H9 (cell line): Measurements from ENCODE around the gene TRIM2. TPM values are rescaled to one million over a fixed set of nuclear protein-coding genes. Genes with fewer than 3 reads are reported as not detected.
A peak's percentile ranks its signal among the peaks of the same experiment; 100 is the strongest.

ENCODE experiments used
- DNase-seq: peaks from one replicate; pipeline ENCODE4 v3.0.0-alpha.2; 2017
- H2AFZ ChIP-seq: one replicate; pipeline ENCODE4 v1.6.1; 2013; ENCODE audit warnings: mild to moderate bottlenecking, low read length, control low read depth, moderate library complexity
- H2AK5ac ChIP-seq: 2 replicates; pipeline ENCODE4 v1.6.1; 2013; ENCODE audit warnings: low read length, control low read depth, mixed read lengths; ENCODE audit not compliant: insufficient read length
- H2BK120ac ChIP-seq: one replicate; pipeline ENCODE4 v1.6.1; 2013; ENCODE audit warnings: low read depth, mild to moderate bottlenecking, low read length, control low read depth, inconsistent platforms; ENCODE audit not compliant: poor library complexity, severe bottlenecking
- H2BK12ac ChIP-seq: 2 replicates; pipeline ENCODE4 v1.6.1; 2013; ENCODE audit warnings: low read length, control low read depth, mixed read lengths, low read depth; ENCODE audit not compliant: insufficient read length
- H2BK15ac ChIP-seq: 2 replicates; pipeline ENCODE4 v1.6.1; 2013; ENCODE audit warnings: low read depth, low read length, control low read depth
- H2BK20ac ChIP-seq: one replicate; pipeline ENCODE4 v1.6.1; 2013; ENCODE audit warnings: low read depth, mild to moderate bottlenecking, low read length, control low read depth, inconsistent platforms; ENCODE audit not compliant: poor library complexity, severe bottlenecking
- H2BK5ac ChIP-seq: 2 replicates; pipeline ENCODE4 v1.6.1; 2013; ENCODE audit warnings: low read length, control low read depth, mixed read lengths; ENCODE audit not compliant: insufficient read length
- H3K14ac ChIP-seq: 2 replicates; pipeline ENCODE4 v1.6.1; 2013; ENCODE audit warnings: low read length, control low read depth; ENCODE audit not compliant: insufficient read depth
- H3K18ac ChIP-seq: 2 replicates; pipeline ENCODE4 v1.6.1; 2013; ENCODE audit warnings: low read depth, mild to moderate bottlenecking, mixed read lengths, low read length, control low read depth; ENCODE audit not compliant: insufficient read length
- H3K23ac ChIP-seq: 2 replicates; pipeline ENCODE4 v1.6.1; 2013; ENCODE audit warnings: low read length, control low read depth, mixed read lengths, low read depth; ENCODE audit not compliant: insufficient read length
- H3K23me2 ChIP-seq: 2 replicates; pipeline ENCODE4 v1.6.1; 2013; ENCODE audit warnings: low read depth, mild to moderate bottlenecking, mixed read lengths, low read length, control low read depth; ENCODE audit not compliant: insufficient read length, poor library complexity, severe bottlenecking
- H3K27ac ChIP-seq: 2 replicates; pipeline ENCODE4 v1.5.1; 2013; ENCODE audit warnings: low read length, control low read depth, mixed read lengths, low read depth; ENCODE audit not compliant: insufficient read length
- H3K27me3 ChIP-seq: 2 replicates; pipeline ENCODE4 v1.6.1; 2013; ENCODE audit warnings: low read length, control low read depth, inconsistent platforms; ENCODE audit not compliant: insufficient read depth
- H3K4ac ChIP-seq: 2 replicates; pipeline ENCODE4 v1.6.1; 2013; ENCODE audit warnings: low read depth, mild to moderate bottlenecking, control low read depth, inconsistent platforms, low read length, moderate library complexity
- H3K4me1 ChIP-seq: 2 replicates; pipeline ENCODE4 v1.6.1; 2013; ENCODE audit warnings: low read length, control low read depth, inconsistent platforms; ENCODE audit not compliant: insufficient read depth
- H3K4me2 ChIP-seq: 2 replicates; pipeline ENCODE4 v1.6.1; 2013; ENCODE audit warnings: low read length, control low read depth, mixed read lengths; ENCODE audit not compliant: insufficient read length, insufficient read depth
- H3K56ac ChIP-seq: 2 replicates; pipeline ENCODE4 v1.6.1; 2013; ENCODE audit warnings: low read depth, mild to moderate bottlenecking, mixed read lengths, low read length, control low read depth; ENCODE audit not compliant: insufficient read length
- H3K79me1 ChIP-seq: 2 replicates; pipeline ENCODE4 v1.6.1; 2013; ENCODE audit warnings: low read depth, mild to moderate bottlenecking, moderate library complexity, low read length, control low read depth, inconsistent platforms; ENCODE audit not compliant: insufficient read depth, poor library complexity, severe bottlenecking
- H3K79me2 ChIP-seq: 2 replicates; pipeline ENCODE4 v1.6.1; 2013; ENCODE audit warnings: low read length, control low read depth, inconsistent platforms; ENCODE audit not compliant: insufficient read depth
- H3K9ac ChIP-seq: 2 replicates; pipeline ENCODE4 v1.6.1; 2013; ENCODE audit warnings: low read length, control low read depth, mixed read lengths; ENCODE audit not compliant: insufficient read length; ENCODE audit errors: extremely low read depth
- H3K9me3 ChIP-seq: one replicate; pipeline ENCODE4 v1.6.1; 2013; ENCODE audit warnings: low read depth, low read length, inconsistent platforms; ENCODE audit not compliant: control insufficient read depth
- H3T11ph ChIP-seq: one replicate; pipeline ENCODE4 v1.6.1; 2013; ENCODE audit warnings: mild to moderate bottlenecking, low read length, control low read depth, inconsistent platforms
- H4K20me1 ChIP-seq: one replicate; pipeline ENCODE4 v1.6.1; 2013; ENCODE audit not compliant: control insufficient read depth, insufficient read length, insufficient read depth
- H4K5ac ChIP-seq: 2 replicates; pipeline ENCODE4 v1.6.1; 2013; ENCODE audit warnings: low read depth, mild to moderate bottlenecking, mixed read lengths, low read length, control low read depth; ENCODE audit not compliant: insufficient read length
- H4K8ac ChIP-seq: replicated peaks from 2 replicates; pipeline ENCODE4 v1.6.1; 2013; ENCODE audit warnings: low read length, control low read depth, mixed read lengths, low read depth; ENCODE audit not compliant: insufficient read length
- H4K91ac ChIP-seq: 2 replicates; pipeline ENCODE4 v1.6.1; 2013; ENCODE audit warnings: low read depth, mild to moderate bottlenecking, moderate library complexity, mixed read lengths, low read length, control low read depth; ENCODE audit not compliant: insufficient read length
- H3K27ac Mint-ChIP-seq, 3 experiments: 2 replicates in 2 of 3; 3 replicates in 1 of 3; pipeline ENCODE4 v1.8.0; 2020 to 2021; ENCODE audit warnings: mixed read lengths in 3 of 3, mild to moderate bottlenecking in 1 of 3, moderate library complexity in 1 of 3
- H3K27me3 Mint-ChIP-seq: 2 replicates; pipeline ENCODE4 v1.8.0; 2021; ENCODE audit warnings: low read depth, mild to moderate bottlenecking, moderate library complexity, mixed read lengths
- H3K36me3 Mint-ChIP-seq, 3 experiments: 2 replicates in 2 of 3; 3 replicates in 1 of 3; pipeline ENCODE4 v1.8.0; 2020 to 2021; ENCODE audit warnings: low read depth in 3 of 3, mixed read lengths in 3 of 3; ENCODE audit not compliant: insufficient read depth in 1 of 3
- H3K4me1 Mint-ChIP-seq, 2 experiments: 2 replicates each; pipeline ENCODE4 v1.8.0; 2020; ENCODE audit warnings: mixed read lengths in 2 of 2
- H3K4me3 Mint-ChIP-seq, 2 experiments: 2 replicates in 1 of 2; 3 replicates in 1 of 2; pipeline ENCODE4 v1.8.0; 2020 to 2021; ENCODE audit warnings: mild to moderate bottlenecking in 2 of 2, mixed read lengths in 2 of 2, moderate library complexity in 1 of 2
- H3K9me3 Mint-ChIP-seq, 2 experiments: 2 replicates in 1 of 2; 3 replicates in 1 of 2; pipeline ENCODE4 v1.8.0; 2020; ENCODE audit warnings: mild to moderate bottlenecking in 2 of 2, mixed read lengths in 2 of 2, moderate library complexity in 1 of 2
- WGBS: extraction: QIAGEN DNeasy Blood & Tissue Kit; methylation state at CpG from one replicate; pipeline ENCODE4 v1.1.7; 2013; ENCODE audit warnings: missing lambda C conversion rate, low lambda C conversion rate, mixed read lengths; ENCODE audit not compliant: insufficient read length; ENCODE audit errors: extremely low coverage; 5-methylcytosine and 5-hydroxymethylcytosine counted together
- total RNA-seq: library from RNA; stranded (reverse); gene quantifications from 2 replicates; pipeline ENCODE4 v1.2.1, GENCODE V29; 2021
- TF ChIP-seq, protein P1 (sequence below): fragments of 200-600 bp; sonication (generic); conservative IDR thresholded peaks from 3 replicates; pipeline ENCODE4 v1.8.0; 2021; ENCODE audit warnings: antibody characterized with exemption, mild to moderate bottlenecking

TRIM2 gene
- total RNA-seq, 1 experiment from 2014 or later, result 28.9 TPM

- H3K56ac ChIP-seq, result no peak overlapping the region
- Mint-ChIP-seq H3K36me3 (peaks cover 54 to 84% (median 66%) of the 10 kb centered on the region in 3 experiments), H3K4me3 (no peak overlapping the region; a peak in 1 of 5 replicates), H3K4me1 (peaks cover 25 to 35% of the 10 kb centered on the region in 2 experiments), H3K27ac (peak overlapping the region in 1 of 3 experiments; percentile 78; a peak in 2 of 7 replicates), H3K9me3 (peaks cover 13 to 17% of the 10 kb centered on the region in 2 experiments; a peak in 4 of 5 replicates), H3K27me3 (no peaks in the 10 kb centered on the region)
- no peaks in the 10 kb centered on the region for H3K9me3 ChIP-seq
- no peak overlapping the region for H3K18ac ChIP-seq
- H2BK15ac ChIP-seq, result no peak overlapping the region
- H4K5ac ChIP-seq, result no peak overlapping the region
- no peaks in the 10 kb centered on the region for H4K20me1 ChIP-seq
- no peak overlapping the region for H2AK5ac ChIP-seq
- H2BK5ac ChIP-seq, result no peak overlapping the region
- H3K23ac ChIP-seq, result no peak overlapping the region
- no peak overlapping the region for H2BK120ac ChIP-seq
- H3K4me1 ChIP-seq, result no peaks in the 10 kb centered on the region; the same call in 1 of the 2 replicates
- no peak overlapping the region; the same call in 1 of the 2 replicates for H3K14ac ChIP-seq
- no peaks in the 10 kb centered on the region for H3K79me1 ChIP-seq
- no peaks in the 10 kb centered on the region for H3K27me3 ChIP-seq
- WGBS, result no CpG with 5 or more reads among the region's 11 CpGs
- TF ChIP-seq, protein P1, sequence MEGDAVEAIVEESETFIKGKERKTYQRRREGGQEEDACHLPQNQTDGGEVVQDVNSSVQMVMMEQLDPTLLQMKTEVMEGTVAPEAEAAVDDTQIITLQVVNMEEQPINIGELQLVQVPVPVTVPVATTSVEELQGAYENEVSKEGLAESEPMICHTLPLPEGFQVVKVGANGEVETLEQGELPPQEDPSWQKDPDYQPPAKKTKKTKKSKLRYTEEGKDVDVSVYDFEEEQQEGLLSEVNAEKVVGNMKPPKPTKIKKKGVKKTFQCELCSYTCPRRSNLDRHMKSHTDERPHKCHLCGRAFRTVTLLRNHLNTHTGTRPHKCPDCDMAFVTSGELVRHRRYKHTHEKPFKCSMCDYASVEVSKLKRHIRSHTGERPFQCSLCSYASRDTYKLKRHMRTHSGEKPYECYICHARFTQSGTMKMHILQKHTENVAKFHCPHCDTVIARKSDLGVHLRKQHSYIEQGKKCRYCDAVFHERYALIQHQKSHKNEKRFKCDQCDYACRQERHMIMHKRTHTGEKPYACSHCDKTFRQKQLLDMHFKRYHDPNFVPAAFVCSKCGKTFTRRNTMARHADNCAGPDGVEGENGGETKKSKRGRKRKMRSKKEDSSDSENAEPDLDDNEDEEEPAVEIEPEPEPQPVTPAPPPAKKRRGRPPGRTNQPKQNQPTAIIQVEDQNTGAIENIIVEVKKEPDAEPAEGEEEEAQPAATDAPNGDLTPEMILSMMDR, result no peak
- H2BK20ac ChIP-seq, result no peak overlapping the region
- no peak overlapping the region for H4K8ac ChIP-seq
- no peak overlapping the region for H3K4ac ChIP-seq
- no peak overlapping the region for H3T11ph ChIP-seq
- H3K23me2 ChIP-seq, result no peaks in the 10 kb centered on the region
- no peak overlapping the region for H3K4me2 ChIP-seq
- H4K91ac ChIP-seq, result no peak overlapping the region
- no peak overlapping the region for H2BK12ac ChIP-seq
- no peak overlapping the region for H3K27ac ChIP-seq
- no peaks in the 10 kb centered on the region for H3K79me2 ChIP-seq
- H3K9ac ChIP-seq, result no peak overlapping the region
- no peak for DNase-seq
- H2AFZ ChIP-seq, result no peak overlapping the region
Observed at GRCh38 chr4:153296040-153296823, 92.0 kb downstream of the TRIM2 start.
